HEK293 (cell line): ENCODE measurements around the gene EVL.

Source experiments
- CTCF ChIA-PET: fragments of 350-600 bp; formaldehyde crosslinking; extraction: SDS; loops from one replicate; lab custom pipeline; 2021; ENCODE audit warnings: antibody characterized with exemption; lab: Yijun Ruan, JAX
- POLR2A ChIA-PET: fragments of 300-600 bp; formaldehyde crosslinking; extraction: SDS; loops from one replicate; lab custom pipeline; 2020; ENCODE audit warnings: antibody characterized with exemption, inconsistent platforms; lab: Yijun Ruan, JAX
- H3K27ac ChIP-seq: fragments of 200-500 bp; sonication (Bioruptor generic); 2 replicates; pipeline ENCODE4 v1.5.1; 2014; ENCODE audit warnings: low read depth, low read length, control low read depth, inconsistent platforms; ENCODE audit errors: extremely low read depth
- H3K36me3 ChIP-seq, 2 experiments: fragments of 200-500 bp in 1 of 2; sonication (Bioruptor generic) in 1 of 2; 1 replicate in 1 of 2; 2 replicates in 1 of 2; pipeline ENCODE4 v1.5.1; 2014 to 2017; ENCODE audit warnings: inconsistent platforms in 2 of 2, low read length in 2 of 2; ENCODE audit not compliant: control insufficient read depth in 2 of 2, insufficient read depth in 1 of 2
- H3K4me1 ChIP-seq: fragments of 200-500 bp; sonication (Bioruptor generic); 2 replicates; pipeline ENCODE4 v1.5.1; 2014; ENCODE audit warnings: mild to moderate bottlenecking, low read length, inconsistent platforms; ENCODE audit not compliant: control insufficient read depth, insufficient read depth
- H3K4me3 ChIP-seq: 2 replicates; pipeline ENCODE4 v1.5.1; 2011; ENCODE audit warnings: low read depth, mild to moderate bottlenecking, control low read depth, low read length, moderate library complexity
- H3K9me3 ChIP-seq: fragments of 200-500 bp; sonication (Bioruptor generic); 2 replicates; pipeline ENCODE4 v1.5.1; 2014; ENCODE audit warnings: low read depth, low read length, inconsistent platforms; ENCODE audit not compliant: control insufficient read depth, insufficient read depth
- GLI4 ChIP-seq: fragments of 450-650 bp; formaldehyde crosslinking; IDR thresholded peaks from 2 replicates; pipeline ENCODE4 v1.5.1; 2016; ENCODE audit warnings: missing biosample characterization, missing genetic modification characterization
- IKZF3 ChIP-seq: fragments of 450-650 bp; IDR thresholded peaks from 2 replicates; pipeline ENCODE4 v1.5.0; 2018; ENCODE audit warnings: missing biosample characterization, mild to moderate bottlenecking, missing genetic modification characterization, moderate library complexity
- OSR2 ChIP-seq: fragments of 450-650 bp; formaldehyde crosslinking; IDR thresholded peaks from 2 replicates; pipeline ENCODE4 v1.5.1; 2016; ENCODE audit warnings: missing biosample characterization, missing genetic modification characterization
- SCRT1 ChIP-seq: fragments of 450-650 bp; formaldehyde crosslinking; IDR thresholded peaks from 2 replicates; pipeline ENCODE4 v1.5.1; 2016; ENCODE audit warnings: missing biosample characterization, missing genetic modification characterization, borderline replicate concordance
- TRIM28 ChIP-seq: IDR thresholded peaks from 2 replicates; pipeline ENCODE4 v1.6.1; 2011; ENCODE audit warnings: low read length, control low read depth, borderline replicate concordance
- ZBTB48 ChIP-seq: fragments of 450-650 bp; formaldehyde crosslinking; IDR thresholded peaks from 2 replicates; pipeline ENCODE4 v1.5.1; 2016; ENCODE audit warnings: missing biosample characterization, missing genetic modification characterization
- ZFP69B ChIP-seq: fragments of 450-650 bp; formaldehyde crosslinking; IDR thresholded peaks from 2 replicates; pipeline ENCODE4 v1.5.1; 2016; ENCODE audit warnings: missing biosample characterization, missing genetic modification characterization
- ZNF169 ChIP-seq: fragments of 450-650 bp; formaldehyde crosslinking; IDR thresholded peaks from 2 replicates; pipeline ENCODE4 v1.5.1; 2016; ENCODE audit warnings: missing biosample characterization, missing genetic modification characterization
- ZNF2 ChIP-seq: fragments of 450-650 bp; formaldehyde crosslinking; IDR thresholded peaks from 2 replicates; pipeline ENCODE4 v1.5.1; 2016; ENCODE audit warnings: missing biosample characterization, missing genetic modification characterization
- ZNF311 ChIP-seq: fragments of 450-650 bp; formaldehyde crosslinking; IDR thresholded peaks from 2 replicates; pipeline ENCODE4 v1.5.1; 2017; ENCODE audit warnings: missing biosample characterization, missing genetic modification characterization, borderline replicate concordance
- ZNF561 ChIP-seq: fragments of 450-650 bp; IDR thresholded peaks from 2 replicates; pipeline ENCODE4 v1.5.1; 2018; ENCODE audit warnings: missing biosample characterization, missing genetic modification characterization, borderline replicate concordance
- ZNF600 ChIP-seq: fragments of 450-650 bp; formaldehyde crosslinking; IDR thresholded peaks from 2 replicates; pipeline ENCODE4 v1.5.1; 2016; ENCODE audit warnings: missing biosample characterization, missing genetic modification characterization
- ZNF664 ChIP-seq: fragments of 450-650 bp; formaldehyde crosslinking; IDR thresholded peaks from 2 replicates; pipeline ENCODE4 v1.5.1; 2016; ENCODE audit warnings: missing biosample characterization, missing genetic modification characterization
- ZNF707 ChIP-seq: fragments of 450-650 bp; formaldehyde crosslinking; IDR thresholded peaks from 2 replicates; pipeline ENCODE4 v1.5.1; 2016; ENCODE audit warnings: missing biosample characterization, missing genetic modification characterization
- ZSCAN23 ChIP-seq: fragments of 450-650 bp; formaldehyde crosslinking; IDR thresholded peaks from 2 replicates; pipeline ENCODE4 v1.5.1; 2016; ENCODE audit warnings: missing biosample characterization, missing genetic modification characterization
- TF ChIP-seq, protein P1 (sequence below): fragments of 450-650 bp; formaldehyde crosslinking; IDR thresholded peaks from 2 replicates; pipeline ENCODE4 v1.5.1; 2017; ENCODE audit warnings: missing biosample characterization, mild to moderate bottlenecking, missing genetic modification characterization, moderate library complexity
- TF ChIP-seq, protein P2 (sequence below): fragments of 450-650 bp; formaldehyde crosslinking; IDR thresholded peaks from 2 replicates; pipeline ENCODE4 v1.5.1; 2016; ENCODE audit warnings: missing biosample characterization, missing genetic modification characterization
- TF ChIP-seq, protein P3 (sequence below): fragments of 450-650 bp; formaldehyde crosslinking; IDR thresholded peaks from 2 replicates; pipeline ENCODE4 v1.5.1; 2016; ENCODE audit warnings: missing biosample characterization, missing genetic modification characterization
- TF ChIP-seq, protein P4 (sequence below): fragments of 450-650 bp; formaldehyde crosslinking; IDR thresholded peaks from 2 replicates; pipeline ENCODE4 v1.5.1; 2016; ENCODE audit warnings: missing biosample characterization, missing genetic modification characterization
- TF ChIP-seq, protein P5 (sequence below): fragments of 450-650 bp; formaldehyde crosslinking; IDR thresholded peaks from 2 replicates; pipeline ENCODE4 v1.5.1; 2017; ENCODE audit warnings: missing biosample characterization, missing genetic modification characterization

EVL gene

DNA sequence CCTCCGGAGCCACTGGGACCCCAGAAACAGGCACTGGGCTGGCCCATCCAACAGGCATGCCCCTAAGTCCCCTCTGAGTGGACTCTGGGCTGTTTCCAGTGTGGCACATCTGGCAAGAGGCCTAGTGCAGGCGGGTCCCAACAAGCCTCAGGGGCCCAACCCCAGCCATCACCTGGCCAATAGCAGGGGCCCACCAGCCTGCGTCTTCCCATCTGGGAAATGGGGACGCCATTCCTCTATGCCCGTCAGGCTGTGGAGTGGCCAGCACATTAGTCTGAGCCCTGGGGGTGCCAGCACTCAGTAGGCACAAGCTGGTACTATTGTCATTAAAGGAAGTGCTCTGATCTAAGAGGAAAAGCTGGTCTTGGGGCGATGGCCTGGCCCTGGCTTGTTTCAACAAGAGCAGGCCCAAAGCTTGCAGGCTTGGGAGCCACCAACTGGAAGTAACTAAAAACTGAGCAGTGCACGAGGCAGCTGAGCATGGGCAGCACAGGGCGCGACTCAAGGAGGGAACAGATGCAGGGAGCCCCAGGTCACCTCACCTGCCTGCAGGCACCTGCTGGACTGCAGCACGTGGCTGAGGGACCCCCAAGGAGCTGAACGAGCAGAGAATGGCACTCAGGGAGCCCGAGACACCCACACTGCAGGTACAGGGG is 85.8 kb downstream of the EVL start:
- TF ChIP-seq, protein P1, sequence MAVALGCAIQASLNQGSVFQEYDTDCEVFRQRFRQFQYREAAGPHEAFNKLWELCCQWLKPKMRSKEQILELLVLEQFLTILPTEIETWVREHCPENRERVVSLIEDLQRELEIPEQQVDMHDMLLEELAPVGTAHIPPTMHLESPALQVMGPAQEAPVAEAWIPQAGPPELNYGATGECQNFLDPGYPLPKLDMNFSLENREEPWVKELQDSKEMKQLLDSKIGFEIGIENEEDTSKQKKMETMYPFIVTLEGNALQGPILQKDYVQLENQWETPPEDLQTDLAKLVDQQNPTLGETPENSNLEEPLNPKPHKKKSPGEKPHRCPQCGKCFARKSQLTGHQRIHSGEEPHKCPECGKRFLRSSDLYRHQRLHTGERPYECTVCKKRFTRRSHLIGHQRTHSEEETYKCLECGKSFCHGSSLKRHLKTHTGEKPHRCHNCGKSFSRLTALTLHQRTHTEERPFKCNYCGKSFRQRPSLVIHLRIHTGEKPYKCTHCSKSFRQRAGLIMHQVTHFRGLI (tag by site-specific recombination) = no peak
- no peak for TF ChIP-seq ZNF664 (tag by site-specific recombination)
- TF ChIP-seq, protein P2, sequence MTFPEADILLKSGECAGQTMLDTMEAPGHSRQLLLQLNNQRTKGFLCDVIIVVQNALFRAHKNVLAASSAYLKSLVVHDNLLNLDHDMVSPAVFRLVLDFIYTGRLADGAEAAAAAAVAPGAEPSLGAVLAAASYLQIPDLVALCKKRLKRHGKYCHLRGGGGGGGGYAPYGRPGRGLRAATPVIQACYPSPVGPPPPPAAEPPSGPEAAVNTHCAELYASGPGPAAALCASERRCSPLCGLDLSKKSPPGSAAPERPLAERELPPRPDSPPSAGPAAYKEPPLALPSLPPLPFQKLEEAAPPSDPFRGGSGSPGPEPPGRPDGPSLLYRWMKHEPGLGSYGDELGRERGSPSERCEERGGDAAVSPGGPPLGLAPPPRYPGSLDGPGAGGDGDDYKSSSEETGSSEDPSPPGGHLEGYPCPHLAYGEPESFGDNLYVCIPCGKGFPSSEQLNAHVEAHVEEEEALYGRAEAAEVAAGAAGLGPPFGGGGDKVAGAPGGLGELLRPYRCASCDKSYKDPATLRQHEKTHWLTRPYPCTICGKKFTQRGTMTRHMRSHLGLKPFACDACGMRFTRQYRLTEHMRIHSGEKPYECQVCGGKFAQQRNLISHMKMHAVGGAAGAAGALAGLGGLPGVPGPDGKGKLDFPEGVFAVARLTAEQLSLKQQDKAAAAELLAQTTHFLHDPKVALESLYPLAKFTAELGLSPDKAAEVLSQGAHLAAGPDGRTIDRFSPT (tag by site-specific recombination) = 0 out of 2 replicates have a peak, but pooled peaks have one; percentile 23
- TF ChIP-seq ZFP69B (tag by site-specific recombination) = peak; percentile 68
- TF ChIP-seq, protein P3, sequence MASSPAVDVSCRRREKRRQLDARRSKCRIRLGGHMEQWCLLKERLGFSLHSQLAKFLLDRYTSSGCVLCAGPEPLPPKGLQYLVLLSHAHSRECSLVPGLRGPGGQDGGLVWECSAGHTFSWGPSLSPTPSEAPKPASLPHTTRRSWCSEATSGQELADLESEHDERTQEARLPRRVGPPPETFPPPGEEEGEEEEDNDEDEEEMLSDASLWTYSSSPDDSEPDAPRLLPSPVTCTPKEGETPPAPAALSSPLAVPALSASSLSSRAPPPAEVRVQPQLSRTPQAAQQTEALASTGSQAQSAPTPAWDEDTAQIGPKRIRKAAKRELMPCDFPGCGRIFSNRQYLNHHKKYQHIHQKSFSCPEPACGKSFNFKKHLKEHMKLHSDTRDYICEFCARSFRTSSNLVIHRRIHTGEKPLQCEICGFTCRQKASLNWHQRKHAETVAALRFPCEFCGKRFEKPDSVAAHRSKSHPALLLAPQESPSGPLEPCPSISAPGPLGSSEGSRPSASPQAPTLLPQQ = peak; percentile 56; the same call in 1 of the 2 replicates
- TF ChIP-seq ZNF311 (tag by site-specific recombination) = no peak
- TF ChIP-seq, protein P4, sequence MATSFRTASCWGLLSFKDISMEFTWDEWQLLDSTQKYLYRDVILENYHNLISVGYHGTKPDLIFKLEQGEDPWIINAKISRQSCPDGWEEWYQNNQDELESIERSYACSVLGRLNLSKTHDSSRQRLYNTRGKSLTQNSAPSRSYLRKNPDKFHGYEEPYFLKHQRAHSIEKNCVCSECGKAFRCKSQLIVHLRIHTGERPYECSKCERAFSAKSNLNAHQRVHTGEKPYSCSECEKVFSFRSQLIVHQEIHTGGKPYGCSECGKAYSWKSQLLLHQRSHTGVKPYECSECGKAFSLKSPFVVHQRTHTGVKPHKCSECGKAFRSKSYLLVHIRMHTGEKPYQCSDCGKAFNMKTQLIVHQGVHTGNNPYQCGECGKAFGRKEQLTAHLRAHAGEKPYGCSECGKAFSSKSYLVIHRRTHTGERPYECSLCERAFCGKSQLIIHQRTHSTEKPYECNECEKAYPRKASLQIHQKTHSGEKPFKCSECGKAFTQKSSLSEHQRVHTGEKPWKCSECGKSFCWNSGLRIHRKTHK (tag by site-specific recombination) = no peak
- no peak for TF ChIP-seq SCRT1 (tag by site-specific recombination)
- no peak for TF ChIP-seq ZNF2 (tag by site-specific recombination)
- no peak for TF ChIP-seq TRIM28
- TF ChIP-seq IKZF3 (tag by site-specific recombination) = no peak
- TF ChIP-seq OSR2 = no peak
- TF ChIP-seq ZNF600 (tag by site-specific recombination) = no peak
- no peak for TF ChIP-seq ZSCAN23 (tag by site-specific recombination)
- no peak for TF ChIP-seq ZNF707 (tag by site-specific recombination)
- no peak for TF ChIP-seq ZBTB48
- no peak for TF ChIP-seq ZNF561 (tag by site-specific recombination)
- TF ChIP-seq, protein P5, sequence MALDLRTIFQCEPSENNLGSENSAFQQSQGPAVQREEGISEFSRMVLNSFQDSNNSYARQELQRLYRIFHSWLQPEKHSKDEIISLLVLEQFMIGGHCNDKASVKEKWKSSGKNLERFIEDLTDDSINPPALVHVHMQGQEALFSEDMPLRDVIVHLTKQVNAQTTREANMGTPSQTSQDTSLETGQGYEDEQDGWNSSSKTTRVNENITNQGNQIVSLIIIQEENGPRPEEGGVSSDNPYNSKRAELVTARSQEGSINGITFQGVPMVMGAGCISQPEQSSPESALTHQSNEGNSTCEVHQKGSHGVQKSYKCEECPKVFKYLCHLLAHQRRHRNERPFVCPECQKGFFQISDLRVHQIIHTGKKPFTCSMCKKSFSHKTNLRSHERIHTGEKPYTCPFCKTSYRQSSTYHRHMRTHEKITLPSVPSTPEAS (tag by site-specific recombination) = no peak
- TF ChIP-seq ZNF169 (tag by site-specific recombination) = no peak
- TF ChIP-seq GLI4 (tag by site-specific recombination) = no peak

More for the DNA sequence above, 85.8 kb downstream of the EVL start:
- no peaks in the 10 kb centered on the region for H3K4me1 ChIP-seq
- H3K9me3 ChIP-seq = no peaks in the 10 kb centered on the region
- H3K4me3 ChIP-seq = no peak overlapping the region
- no peak overlapping the region for H3K27ac ChIP-seq
- CTCF ChIA-PET = interaction anchor here (0.8 kb wide), 1 partner anchor 42 kb away, joined by 4 read pairs; no protein-coding TSS in a partner anchor
- no peaks in the 10 kb centered on the region for H3K36me3 ChIP-seq
- POLR2A ChIA-PET = interaction anchor here (0.5 kb wide), 1 partner anchor 101 kb away, joined by 4 read pairs; no protein-coding TSS in a partner anchor
